ENCODE measurements around the gene SLC44A3.

The SLC44A3 gene

DNA sequence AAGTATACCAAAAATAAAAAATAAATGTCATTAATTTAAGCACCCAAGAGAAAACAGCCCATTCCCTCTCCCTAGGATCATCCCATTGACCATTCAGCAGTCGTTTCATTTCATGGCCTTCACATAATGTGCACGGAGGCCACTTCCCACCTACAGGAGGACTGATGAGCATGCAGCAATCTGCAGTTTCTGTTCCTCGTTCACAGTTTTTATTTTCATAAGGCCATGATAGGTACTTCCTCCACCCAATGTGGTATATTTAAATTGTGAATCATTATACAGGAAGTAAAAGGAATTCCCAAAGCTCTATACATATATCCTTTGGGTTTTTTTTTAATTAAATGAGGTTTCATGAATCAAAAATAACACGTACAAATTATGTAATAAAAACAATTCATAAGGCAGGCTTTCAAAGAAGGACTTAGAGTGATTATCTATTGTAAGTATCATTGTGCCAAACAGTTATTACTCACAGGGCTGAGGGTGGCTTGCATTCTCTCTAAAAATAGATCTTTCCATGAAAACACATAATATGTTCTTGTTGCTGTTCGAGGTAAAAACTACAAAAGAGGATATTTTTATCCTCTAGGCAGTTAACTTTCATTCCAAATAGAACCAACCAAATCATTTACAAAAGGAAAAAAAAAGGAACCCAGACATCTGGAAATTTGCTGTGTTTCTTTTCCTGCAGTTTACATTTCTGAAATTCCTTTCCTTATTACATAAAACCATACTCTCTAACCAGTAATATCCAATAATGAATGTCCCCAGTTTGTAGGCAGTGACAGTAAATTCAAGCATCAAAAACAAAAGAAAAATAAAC is 27.5 kb upstream of the SLC44A3 start:
- H3K27ac ChIP-seq = no peak overlapping the region

GRCh38 chr1:94793296-94793656 is 26.9 kb upstream of the SLC44A3 start:
- TF ChIP-seq, protein P1, sequence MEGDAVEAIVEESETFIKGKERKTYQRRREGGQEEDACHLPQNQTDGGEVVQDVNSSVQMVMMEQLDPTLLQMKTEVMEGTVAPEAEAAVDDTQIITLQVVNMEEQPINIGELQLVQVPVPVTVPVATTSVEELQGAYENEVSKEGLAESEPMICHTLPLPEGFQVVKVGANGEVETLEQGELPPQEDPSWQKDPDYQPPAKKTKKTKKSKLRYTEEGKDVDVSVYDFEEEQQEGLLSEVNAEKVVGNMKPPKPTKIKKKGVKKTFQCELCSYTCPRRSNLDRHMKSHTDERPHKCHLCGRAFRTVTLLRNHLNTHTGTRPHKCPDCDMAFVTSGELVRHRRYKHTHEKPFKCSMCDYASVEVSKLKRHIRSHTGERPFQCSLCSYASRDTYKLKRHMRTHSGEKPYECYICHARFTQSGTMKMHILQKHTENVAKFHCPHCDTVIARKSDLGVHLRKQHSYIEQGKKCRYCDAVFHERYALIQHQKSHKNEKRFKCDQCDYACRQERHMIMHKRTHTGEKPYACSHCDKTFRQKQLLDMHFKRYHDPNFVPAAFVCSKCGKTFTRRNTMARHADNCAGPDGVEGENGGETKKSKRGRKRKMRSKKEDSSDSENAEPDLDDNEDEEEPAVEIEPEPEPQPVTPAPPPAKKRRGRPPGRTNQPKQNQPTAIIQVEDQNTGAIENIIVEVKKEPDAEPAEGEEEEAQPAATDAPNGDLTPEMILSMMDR (conservative IDR thresholded peaks at IDR 0.05) = no peak
- TF ChIP-seq ZFX (IDR thresholded peaks at IDR 0.05) = no peak
- no peak overlapping the region for H3K27ac ChIP-seq

More for the DNA sequence above, 27.5 kb upstream of the SLC44A3 start:
- TF ChIP-seq ZFX (IDR thresholded peaks at IDR 0.05) = no peak
- TF ChIP-seq, protein P1 (conservative IDR thresholded peaks at IDR 0.05) = no peak

GRCh38 chr1:94795434-94795833 is 24.7 kb upstream of the SLC44A3 start:
- no peak overlapping the region for H3K27ac ChIP-seq
- TF ChIP-seq ZFX (IDR thresholded peaks at IDR 0.05) = no peak
- TF ChIP-seq, protein P1 (conservative IDR thresholded peaks at IDR 0.05) = no peak

GRCh38 chr1:94796266-94796665 is 23.9 kb upstream of the SLC44A3 start:
- TF ChIP-seq ZFX (IDR thresholded peaks at IDR 0.05) = no peak
- TF ChIP-seq, protein P1 (conservative IDR thresholded peaks at IDR 0.05) = no peak
- no peak overlapping the region for H3K27ac ChIP-seq

DNA sequence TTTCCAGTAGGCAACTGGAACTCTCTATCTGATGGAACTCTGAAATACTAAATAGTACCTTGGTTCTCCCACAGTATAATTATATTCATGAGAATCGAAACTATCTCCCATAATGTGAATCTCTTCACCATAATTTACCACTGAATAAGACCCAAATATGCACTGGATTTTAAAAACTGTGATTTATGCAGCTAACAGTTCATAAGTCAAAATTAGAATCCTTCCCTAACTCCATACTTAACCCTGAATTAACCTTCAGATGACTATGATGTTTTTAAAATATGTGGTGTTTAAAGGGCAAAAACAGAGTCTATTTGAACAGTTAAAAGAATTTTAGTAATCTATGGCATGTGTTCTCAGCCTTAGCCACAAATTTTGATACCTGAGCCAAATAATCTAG is 22.9 kb upstream of the SLC44A3 start:
- H3K27ac ChIP-seq = no peak overlapping the region
- no peak for TF ChIP-seq ZFX (IDR thresholded peaks at IDR 0.05)
- TF ChIP-seq, protein P1 (conservative IDR thresholded peaks at IDR 0.05) = no peak

- no peak overlapping the region for H3K27ac ChIP-seq
- no peak for TF ChIP-seq ZFX (IDR thresholded peaks at IDR 0.05)
- TF ChIP-seq, protein P1 (conservative IDR thresholded peaks at IDR 0.05) = no peak
These were observed 22.1 kb upstream of the SLC44A3 start for GRCh38 chr1:94798054-94798453.

DNA sequence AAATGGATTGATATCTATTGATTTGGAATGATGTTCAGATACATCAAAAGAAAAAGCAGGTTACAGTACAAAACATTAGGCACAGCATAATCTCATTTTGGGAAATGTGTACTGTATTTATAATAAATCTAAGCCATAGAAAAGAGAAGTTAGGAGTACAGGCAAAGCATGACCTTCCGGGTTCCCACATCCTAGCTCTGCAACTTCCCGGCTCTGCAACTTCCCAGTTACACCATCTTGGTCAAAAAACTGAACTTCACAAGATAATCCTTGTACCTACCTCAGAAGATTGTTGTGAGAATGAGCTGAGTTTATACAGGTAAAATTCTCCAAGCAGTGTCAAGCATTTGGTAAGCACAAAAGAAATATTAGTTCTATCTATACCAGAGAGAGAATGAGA is 21.7 kb upstream of the SLC44A3 start:
- H3K27ac ChIP-seq = no peak overlapping the region
- TF ChIP-seq, protein P1 (conservative IDR thresholded peaks at IDR 0.05) = no peak
- no peak for TF ChIP-seq ZFX (IDR thresholded peaks at IDR 0.05)

Measured in C4-2B (cell line).